ENCODE results near the gene ZDHHC14.

Gene ZDHHC14

GRCh38 chr6:157579467-157580031, 198.6 kb downstream of the ZDHHC14 start:
- no peaks in the 10 kb centered on the region for H3K36me3 ChIP-seq
- TF ChIP-seq CTCF (IDR thresholded peaks at IDR 0.05), result no peak
- no peak overlapping the region for H3K4me3 ChIP-seq
- no peaks in the 10 kb centered on the region for H3K27me3 ChIP-seq
- H3K9me3 ChIP-seq, result no peaks in the 10 kb centered on the region
- H3K27ac ChIP-seq, result peak overlapping the region in 1 of 2 donors; percentile 31
- intact Hi-C loops (cut with DNase I; ENCODE audit: low total_unique reads), result no loop called here
- DNase-seq, result no peak
- peaks cover 0 to 4% (median 0%) of the 10 kb centered on the region in 4 donors for H3K4me1 ChIP-seq

DNA sequence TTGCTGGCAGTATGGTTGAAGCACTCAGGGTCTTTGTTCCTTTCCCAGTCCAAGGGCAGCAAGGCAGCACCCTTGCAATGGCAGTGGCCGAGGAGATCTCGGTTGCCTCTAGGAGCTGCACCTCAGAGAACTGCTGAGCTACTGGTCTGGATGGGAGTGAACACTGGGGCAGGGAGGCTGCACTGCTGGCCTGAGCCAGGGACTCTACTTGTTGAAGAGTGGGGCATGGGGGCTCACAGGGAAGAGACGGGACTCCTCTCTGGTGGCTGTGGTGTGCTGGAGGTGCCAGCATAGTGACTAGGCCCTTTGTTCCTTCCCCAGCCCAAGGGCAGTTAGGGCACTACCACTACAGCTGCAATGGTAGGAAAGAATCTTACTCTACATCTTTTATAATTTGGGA, 203.0 kb downstream of the ZDHHC14 start:
- no peak for DNase-seq
- H3K4me3 ChIP-seq, result no peak overlapping the region
- peaks cover 0 to 4% (median 0%) of the 10 kb centered on the region in 4 donors for H3K4me1 ChIP-seq
- intact Hi-C loops (cut with DNase I; ENCODE audit: low total_unique reads), result no loop called here
- H3K36me3 ChIP-seq, result no peaks in the 10 kb centered on the region
- H3K27me3 ChIP-seq, result no peaks in the 10 kb centered on the region
- TF ChIP-seq CTCF (IDR thresholded peaks at IDR 0.05), result no peak
- H3K27ac ChIP-seq, result no peak overlapping the region
- no peaks in the 10 kb centered on the region for H3K9me3 ChIP-seq

- TF ChIP-seq CTCF (IDR thresholded peaks at IDR 0.05), result no peak
- intact Hi-C loops (cut with DNase I; ENCODE audit: low total_unique reads), result no loop called here
- no peak overlapping the region for H3K27ac ChIP-seq
- H3K4me3 ChIP-seq, result no peak overlapping the region
- no peaks in the 10 kb centered on the region for H3K36me3 ChIP-seq
- DNase-seq, result no peak
- H3K27me3 ChIP-seq, result no peaks in the 10 kb centered on the region
- no peaks in the 10 kb centered on the region for H3K4me1 ChIP-seq
- H3K9me3 ChIP-seq, result no peaks in the 10 kb centered on the region
Measured at GRCh38 chr6:157585274-157586087, 204.5 kb downstream of the ZDHHC14 start.

DNA sequence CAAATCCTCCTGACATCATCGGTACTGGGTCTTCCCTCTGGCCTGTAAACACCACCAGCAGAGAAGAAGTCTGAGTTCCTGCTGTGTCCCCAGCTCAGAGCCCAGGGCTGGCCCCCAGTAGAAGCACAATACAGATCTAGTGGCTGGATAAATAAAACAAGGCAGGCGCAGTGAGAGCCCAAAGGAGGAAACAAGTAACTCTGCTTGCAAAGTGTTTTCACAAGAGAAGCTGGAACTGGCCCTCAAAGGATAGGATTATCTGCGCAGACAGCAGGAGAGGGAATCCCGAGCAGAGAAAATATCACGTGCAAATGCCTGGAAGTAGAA, 205.1 kb downstream of the ZDHHC14 start:
- Histone ChIP-seq H3K9me3 (no peaks in the 10 kb centered on the region), H3K27ac (no peak overlapping the region), H3K4me3 (no peak overlapping the region), H3K27me3 (no peaks in the 10 kb centered on the region), H3K36me3 (no peaks in the 10 kb centered on the region), H3K4me1 (no peaks in the 10 kb centered on the region)
- TF ChIP-seq CTCF (IDR thresholded peaks at IDR 0.05), result no peak
- intact Hi-C loops (cut with DNase I; ENCODE audit: low total_unique reads), result no loop called here
- no peak for DNase-seq

DNA sequence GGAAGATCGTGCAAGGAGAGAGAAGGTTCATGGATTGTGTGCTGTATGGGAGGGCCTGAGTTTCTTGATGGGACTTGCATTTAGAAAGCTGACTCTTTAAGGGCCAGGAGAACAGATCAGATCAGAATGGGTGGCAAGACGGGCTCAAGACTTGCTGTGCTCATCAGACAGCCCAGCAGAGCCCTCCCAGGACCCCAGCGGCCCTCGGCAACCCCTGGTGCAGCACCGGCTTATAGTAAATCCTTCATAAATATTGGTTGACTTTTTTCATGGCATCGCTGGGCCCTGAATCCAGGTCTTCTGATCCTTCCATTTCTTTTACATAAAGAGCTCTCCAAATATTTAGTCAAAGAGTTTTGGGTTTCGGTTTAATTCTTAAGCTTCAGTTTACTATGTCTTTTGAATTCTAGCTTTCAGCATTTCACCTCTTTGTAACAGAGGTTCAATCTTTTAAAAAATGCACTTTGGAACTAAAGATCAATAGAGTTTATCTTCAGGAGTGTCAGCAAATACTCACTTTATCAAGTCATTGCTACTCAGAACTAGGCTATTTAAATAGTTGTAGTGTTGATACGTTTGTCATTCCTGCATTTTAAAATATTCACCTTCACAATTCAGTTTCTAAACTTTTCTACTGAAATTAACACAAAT, 205.6 kb downstream of the ZDHHC14 start:
- no peak overlapping the region for H3K27ac ChIP-seq
- H3K4me1 ChIP-seq, result no peaks in the 10 kb centered on the region
- no peak for TF ChIP-seq CTCF (IDR thresholded peaks at IDR 0.05)
- H3K27me3 ChIP-seq, result no peaks in the 10 kb centered on the region
- H3K4me3 ChIP-seq, result no peak overlapping the region
- H3K36me3 ChIP-seq, result no peaks in the 10 kb centered on the region
- DNase-seq, result no peak
- intact Hi-C loops (cut with DNase I; ENCODE audit: low total_unique reads), result no loop called here
- H3K9me3 ChIP-seq, result no peaks in the 10 kb centered on the region

Data from tibial artery (tissue), 4 donors.